Frontal cortex (tissue), 4 donors: Measurements from ENCODE around the gene CD180. TPM values are rescaled to one million over a fixed set of nuclear protein-coding genes. Genes with fewer than 3 reads are reported as not detected.
"Not testable (repeated sequence)": the region's sequence is repeated elsewhere in the genome, so short reads cannot be mapped to it uniquely, and the experiment has no call there.

Source experiments
- DNase-seq, 2 donors: peaks; one replicate each; pipeline ENCODE4 v3.0.0; 2012; ENCODE audit warnings: low spot score in 2 of 2
- FAIRE-seq: peaks from 2 replicates; lab custom pipeline; 2012; peaks lifted over from hg19 to GRCh38; lab: Jason Lieb, UNC
- total RNA-seq: library from RNA; depleted of rRNA; stranded (reverse); fragments of >200 nt; gene quantifications from one replicate; pipeline ENCODE4 v1.2.3, GENCODE V29; 2014
- donor health status: control.
- donor health status: control.
- donor health status: control.

Gene CD180
- total RNA-seq, 1 donor from 2014 or later, result 0.41 TPM

- DNase-seq, result no peak
- no peak for FAIRE-seq
Measured at GRCh38 chr5:67192719-67193438, 3.7 kb downstream of the CD180 start.

- no peak for FAIRE-seq
- no peak for DNase-seq
Measured at GRCh38 chr5:67190861-67191260, 5.7 kb downstream of the CD180 start.

DNA sequence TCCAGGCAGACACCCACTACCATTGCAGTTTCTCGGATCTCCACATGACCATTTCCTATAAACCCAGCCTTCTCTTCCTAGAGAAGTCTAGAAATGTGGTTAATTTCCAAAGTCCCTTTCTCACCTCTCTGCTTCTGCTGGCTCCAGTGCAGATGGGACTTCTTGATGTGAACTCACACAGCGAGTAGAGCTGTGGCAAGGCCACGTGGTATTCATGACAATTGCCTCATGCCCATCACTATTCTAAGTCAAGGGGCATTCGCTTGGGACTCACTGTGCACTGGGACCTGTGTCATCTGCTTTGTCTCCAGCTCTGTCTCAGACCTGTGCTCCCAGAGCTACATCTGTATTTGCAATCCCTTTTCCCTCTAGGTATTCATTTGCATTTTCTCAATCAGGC is 6.2 kb downstream of the CD180 start:
- DNase-seq (no peak), FAIRE-seq (no peak)

GRCh38 chr5:67189931-67190330 is 6.7 kb downstream of the CD180 start:
- FAIRE-seq, result no peak
- no peak for DNase-seq

DNA sequence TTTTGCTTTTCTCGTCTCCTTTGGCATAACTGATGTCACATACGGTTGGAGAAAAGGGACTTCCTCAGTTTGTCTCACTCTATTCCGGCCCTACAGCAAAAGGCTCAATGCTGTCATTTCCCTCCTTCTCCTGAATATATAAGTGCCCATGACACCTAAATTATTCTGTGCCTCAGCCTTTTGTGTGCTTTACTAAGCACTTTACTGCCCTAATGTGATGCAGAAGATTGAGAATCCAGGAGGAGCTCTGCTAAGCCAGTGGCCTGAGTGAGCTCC is 7.6 kb downstream of the CD180 start:
- no peak for FAIRE-seq
- DNase-seq, result no peak

DNA sequence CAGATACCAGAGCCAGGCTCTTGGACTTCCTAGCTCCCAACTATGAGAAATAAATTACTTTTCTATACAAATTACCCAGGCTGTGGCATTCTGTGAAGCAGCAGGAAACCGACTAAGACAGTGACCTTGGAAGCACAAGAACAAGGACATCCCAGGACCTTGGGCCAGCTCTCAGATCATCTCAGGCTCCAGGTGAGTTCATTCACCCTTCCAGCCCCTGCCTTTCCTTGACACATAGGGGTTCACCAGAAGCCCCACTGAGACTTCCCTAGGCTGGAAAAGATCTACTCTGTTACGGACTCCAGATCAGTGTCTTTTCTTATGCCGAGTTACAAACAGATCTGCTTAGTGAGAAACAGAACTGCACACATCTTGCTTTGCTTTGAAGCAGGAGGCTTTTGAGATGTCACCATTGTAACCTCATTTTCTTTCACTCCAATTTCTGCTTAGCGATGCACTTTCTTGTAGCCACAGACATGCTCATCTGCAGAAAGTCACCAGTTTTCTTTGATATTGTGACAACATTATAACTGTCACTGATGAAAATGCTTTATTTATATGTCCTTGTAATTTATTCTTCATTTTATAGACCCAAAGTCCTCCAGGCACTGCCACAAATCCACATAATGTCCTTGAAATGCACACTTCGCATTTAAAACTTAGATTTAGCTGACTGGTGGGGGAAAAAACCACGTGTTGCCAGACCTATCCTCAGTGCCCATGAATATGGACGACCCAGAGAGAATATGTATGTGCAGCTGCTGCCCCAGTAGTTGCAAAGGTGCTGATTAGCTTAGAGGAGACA is 8.1 kb downstream of the CD180 start:
- no peak for FAIRE-seq
- DNase-seq, result no peak

- DNase-seq (no peak), FAIRE-seq (no peak)
Measured at GRCh38 chr5:67187006-67187715, 9.4 kb downstream of the CD180 start.

- FAIRE-seq (no peak), DNase-seq (no peak)
Measured at GRCh38 chr5:67183859-67184258, 12.7 kb downstream of the CD180 start.

- peak in 1 of 2 donors; percentile 53 for DNase-seq
Measured at GRCh38 chr5:67182301-67182790, 14.3 kb downstream of the CD180 start.

GRCh38 chr5:67181648-67182221 is 14.9 kb downstream of the CD180 start:
- FAIRE-seq (no peak), DNase-seq (no peak)

More at GRCh38 chr5:67182301-67182790, 14.3 kb downstream of the CD180 start:
- no peak for FAIRE-seq

DNA sequence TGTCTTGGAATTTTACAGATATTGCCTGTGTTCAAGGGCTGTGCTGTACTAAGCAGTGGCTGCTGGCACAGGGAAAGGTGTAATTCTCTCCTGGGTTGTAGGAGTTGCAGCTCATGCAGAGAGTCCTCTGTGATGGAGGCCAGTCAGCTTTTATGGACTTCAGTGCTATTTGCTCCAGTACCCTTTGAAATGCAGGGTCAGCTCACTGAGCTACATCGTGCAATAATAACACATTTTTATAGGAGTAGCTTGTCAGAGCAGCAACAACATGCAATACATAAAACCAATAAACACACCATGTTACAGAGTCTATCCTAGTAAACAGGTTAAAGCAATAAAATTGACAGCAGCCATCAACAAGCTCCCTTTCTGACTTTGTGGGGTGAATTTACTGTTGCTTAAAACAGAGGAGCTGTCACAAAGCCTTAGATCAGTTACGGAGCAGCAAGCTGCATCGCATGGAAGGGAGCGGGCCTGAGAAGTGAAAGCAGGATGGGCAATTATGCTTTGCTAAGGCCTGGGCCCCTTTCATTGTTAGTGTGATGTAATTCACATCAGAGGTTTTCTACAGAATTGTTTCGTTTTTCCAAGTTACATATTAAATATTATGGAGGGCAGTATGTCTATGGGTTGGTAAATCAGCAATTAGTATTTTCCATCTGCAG is 16.8 kb downstream of the CD180 start:
- FAIRE-seq (no peak), DNase-seq (no peak)

- DNase-seq (no peak), FAIRE-seq (no peak)
Measured at GRCh38 chr5:67178966-67179365, 17.6 kb downstream of the CD180 start.

DNA sequence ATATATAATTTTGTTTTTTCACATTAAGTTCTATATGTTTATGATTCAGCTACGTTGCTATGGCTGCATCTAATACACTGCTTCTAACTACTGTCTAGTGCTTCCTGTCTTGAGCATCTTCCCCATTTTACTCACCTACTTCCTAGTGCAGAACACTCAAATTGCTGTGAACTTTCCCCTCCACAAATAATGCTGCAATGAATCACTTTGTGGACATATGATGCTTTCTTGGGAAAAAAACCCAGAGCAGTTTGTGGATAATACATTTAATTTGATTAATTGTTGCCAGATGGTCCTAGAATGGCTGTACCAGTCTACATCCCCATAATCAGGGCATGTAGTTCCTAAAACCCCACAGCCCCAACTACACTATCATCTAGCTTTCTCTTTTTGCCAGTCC is 18.5 kb downstream of the CD180 start:
- no peak for DNase-seq
- FAIRE-seq, result no peak

GRCh38 chr5:67176936-67177335 is 19.7 kb downstream of the CD180 start:
- no peak for FAIRE-seq
- no peak for DNase-seq

DNA sequence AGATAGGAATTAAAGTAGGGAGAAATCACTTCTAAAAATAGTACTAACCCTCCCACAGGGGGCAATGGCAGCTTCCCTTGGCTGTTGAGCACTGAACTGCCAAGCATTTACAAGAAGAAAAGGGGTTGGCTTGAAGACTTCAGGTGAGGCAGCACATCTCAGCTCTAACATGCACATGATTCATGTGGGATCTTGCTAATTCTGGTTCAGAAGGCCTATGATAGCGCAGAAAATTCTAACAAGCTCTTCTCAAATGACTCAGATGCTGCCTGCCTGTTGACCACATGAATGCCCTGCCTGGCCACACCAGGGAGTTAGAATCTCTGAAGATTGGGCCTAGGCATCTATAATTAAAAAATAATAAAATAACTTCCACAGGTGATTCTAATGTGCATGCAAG is 22.6 kb downstream of the CD180 start:
- DNase-seq, result no peak
- FAIRE-seq, result no peak

DNA sequence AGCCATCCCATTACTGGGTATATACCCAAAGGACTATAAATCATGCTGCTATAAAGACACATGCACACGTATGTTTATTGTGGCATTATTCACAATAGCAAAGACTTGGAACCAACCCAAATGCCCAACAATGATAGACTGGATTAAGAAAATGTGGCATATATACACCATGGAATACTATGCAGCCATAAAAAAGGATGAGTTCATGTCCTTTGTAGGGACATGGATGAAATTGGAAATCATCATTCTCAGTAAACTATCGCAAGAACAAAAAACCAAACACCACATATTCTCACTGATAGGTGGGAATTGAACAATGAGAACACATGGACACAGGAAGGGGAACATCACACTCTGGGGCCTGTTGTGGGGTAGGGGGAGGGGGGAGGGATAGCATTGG is 23.2 kb downstream of the CD180 start:
- not testable (repeated sequence) for DNase-seq, FAIRE-seq

- FAIRE-seq, result no peak
Measured at GRCh38 chr5:67170767-67171166, 25.8 kb downstream of the CD180 start.

GRCh38 chr5:67168069-67168468 is 28.5 kb downstream of the CD180 start:
- FAIRE-seq, result no peak

More at GRCh38 chr5:67170767-67171166, 25.8 kb downstream of the CD180 start:
- no peak for DNase-seq

DNA sequence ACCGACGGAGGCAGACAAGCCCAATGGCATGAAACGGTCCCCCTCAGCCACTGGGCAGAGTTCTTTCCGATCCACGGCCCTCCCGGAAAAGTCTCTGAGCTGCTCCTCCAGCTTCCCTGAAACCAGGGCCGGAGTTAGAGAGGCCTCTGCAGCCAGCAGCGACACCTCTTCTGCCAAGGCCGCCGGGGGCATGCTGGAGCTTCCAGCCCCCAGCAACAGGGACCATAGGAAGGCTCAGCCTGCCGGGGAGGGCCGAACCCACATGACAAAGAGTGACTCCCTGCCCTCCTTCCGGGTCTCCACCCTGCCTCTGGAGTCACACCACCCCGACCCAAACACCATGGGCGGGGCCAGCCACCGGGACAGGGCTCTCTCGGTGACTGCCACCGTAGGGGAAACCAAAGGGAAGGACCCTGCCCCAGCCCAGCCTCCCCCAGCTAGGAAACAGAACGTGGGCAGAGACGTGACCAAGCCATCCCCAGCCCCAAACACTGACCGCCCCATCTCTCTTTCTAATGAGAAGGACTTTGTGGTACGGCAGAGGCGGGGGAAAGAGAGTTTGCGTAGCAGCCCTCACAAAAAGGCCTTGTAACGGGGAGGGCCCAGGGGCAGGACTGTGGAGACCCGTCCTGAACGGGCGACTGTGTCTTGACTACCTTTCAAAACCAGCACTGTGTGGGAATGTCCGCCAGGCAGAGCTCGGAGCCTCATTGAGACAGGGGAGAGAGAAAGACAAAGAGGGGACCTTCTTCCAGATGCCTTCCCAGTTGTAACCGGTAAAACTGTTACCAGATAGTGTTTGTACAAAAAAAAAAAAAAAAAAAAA is 29.9 kb downstream of the CD180 start:
- FAIRE-seq (no peak), DNase-seq (no peak)

More at GRCh38 chr5:67168069-67168468, 28.5 kb downstream of the CD180 start:
- no peak for DNase-seq
